HepG2 (cell line): ENCODE measurements around the gene CEP250. TPM values are rescaled to one million over a fixed set of nuclear protein-coding genes. Genes with fewer than 3 reads are reported as not detected.

ENCODE experiments used
- ATF7 ChIP-seq, 2 experiments: fragments of 450-650 bp in 1 of 2; sonication (generic) in 1 of 2; formaldehyde crosslinking in 1 of 2; IDR thresholded peaks; 2 replicates each; pipeline versions ENCODE4 v1.4.0 to v1.6.1; 2016 to 2020; ENCODE audit warnings: antibody characterized with exemption in 1 of 2, mild to moderate bottlenecking in 1 of 2, missing genetic modification reagents in 1 of 2
- BRCA1 ChIP-seq: sonication (generic); formaldehyde crosslinking; IDR thresholded peaks from 2 replicates; pipeline ENCODE4 v1.4.0; 2020; ENCODE audit warnings: missing genetic modification reagents
- MAFG ChIP-seq: sonication (generic); formaldehyde crosslinking; IDR thresholded peaks from 2 replicates; pipeline ENCODE4 v1.5.1; 2020; ENCODE audit warnings: mild to moderate bottlenecking, missing genetic modification reagents
- MTA3 ChIP-seq: sonication (generic); formaldehyde crosslinking; IDR thresholded peaks from 2 replicates; pipeline ENCODE4 v1.4.0; 2020; ENCODE audit warnings: missing genetic modification reagents
- SOX6 ChIP-seq, 2 experiments: fragments of 450-650 bp in 1 of 2; sonication (generic) in 1 of 2; formaldehyde crosslinking in 1 of 2; IDR thresholded peaks; 2 replicates each; pipeline versions ENCODE4 v1.4.0 to v1.6.1; 2017 to 2020; ENCODE audit warnings: antibody characterized with exemption in 1 of 2, mild to moderate bottlenecking in 1 of 2, missing genetic modification reagents in 1 of 2
- TGIF2 ChIP-seq: IDR thresholded peaks from 2 replicates; pipeline ENCODE4 v1.6.1; 2016; ENCODE audit warnings: control low read depth, missing compliant biosample characterization
- ZEB1 ChIP-seq: IDR thresholded peaks from 2 replicates; pipeline ENCODE4 v1.6.1; 2012; ENCODE audit warnings: mild to moderate bottlenecking, low read depth, inconsistent platforms; ENCODE audit not compliant: insufficient replicate concordance
- ZMYM3 ChIP-seq: sonication (generic); formaldehyde crosslinking; IDR thresholded peaks from 2 replicates; pipeline ENCODE4 v1.5.1; 2020; ENCODE audit warnings: mild to moderate bottlenecking, missing genetic modification reagents
- ZNF34 ChIP-seq: sonication (generic); formaldehyde crosslinking; IDR thresholded peaks from 2 replicates; pipeline ENCODE4 v1.4.0; 2020; ENCODE audit warnings: mild to moderate bottlenecking, missing genetic modification reagents, borderline replicate concordance
- ZNF530 ChIP-seq: sonication (generic); formaldehyde crosslinking; IDR thresholded peaks from 2 replicates; pipeline ENCODE4 v1.5.0; 2020; ENCODE audit warnings: low read depth, mild to moderate bottlenecking, missing genetic modification reagents
- ZNF543 ChIP-seq: sonication (generic); formaldehyde crosslinking; IDR thresholded peaks from 2 replicates; pipeline ENCODE4 v1.4.0; 2020; ENCODE audit warnings: mild to moderate bottlenecking, missing genetic modification reagents
- ZNF563 ChIP-seq: sonication (generic); formaldehyde crosslinking; IDR thresholded peaks from 2 replicates; pipeline ENCODE4 v1.8.0; 2022; ENCODE audit warnings: mild to moderate bottlenecking, moderate library complexity, missing genetic modification reagents
- ZNF570 ChIP-seq: sonication (generic); formaldehyde crosslinking; IDR thresholded peaks from 2 replicates; pipeline ENCODE4 v1.4.0; 2020; ENCODE audit warnings: mild to moderate bottlenecking, missing genetic modification reagents, borderline replicate concordance
- ZNF607 ChIP-seq: sonication (generic); formaldehyde crosslinking; IDR thresholded peaks from 2 replicates; pipeline ENCODE4 v1.5.1; 2020; ENCODE audit warnings: missing genetic modification reagents, mild to moderate bottlenecking, borderline replicate concordance
- ZNF614 ChIP-seq: IDR thresholded peaks from 2 replicates; pipeline ENCODE4 v1.6.1; 2018; ENCODE audit warnings: missing biosample characterization, missing genetic modification reagents, inconsistent platforms, borderline replicate concordance
- ZNF709 ChIP-seq: sonication (generic); formaldehyde crosslinking; IDR thresholded peaks from 2 replicates; pipeline ENCODE4 v1.5.0; 2020; ENCODE audit warnings: mild to moderate bottlenecking, missing genetic modification reagents
- polyA plus RNA-seq, 8 experiments: library from polyadenylated mRNA; depleted of rRNA in 3 of 8; stranded (reverse) in 7 of 8; unstranded in 1 of 8; fragments of >200 nt; fragmentation: Illumina TruSeq in 4 of 8; extraction: Trizol in 4 of 8; gene quantifications; 2 replicates each; pipeline versions ENCODE4 v1.2.1 to v1.2.3, GENCODE V29; 2011 to 2016; ENCODE audit warnings: low read depth in 4 of 8, missing spikeins in 1 of 8, mixed read lengths in 1 of 8; ENCODE audit not compliant: insufficient read depth in 1 of 8
- total RNA-seq, 5 experiments: library from RNA; depleted of rRNA; stranded (reverse); fragments of >200 nt; fragmentation: Illumina TruSeq; extraction: Trizol; gene quantifications; 2 replicates each; pipeline ENCODE4 v1.2.3, GENCODE V29; 2016; ENCODE audit warnings: low read depth in 1 of 5
- TF ChIP-seq, protein P1 (sequence below): sonication (generic); formaldehyde crosslinking; IDR thresholded peaks from 2 replicates; pipeline ENCODE4 v1.8.1; 2023; ENCODE audit warnings: mild to moderate bottlenecking, inconsistent platforms, moderate library complexity, missing genetic modification reagents, borderline replicate concordance
- TF ChIP-seq, protein P2 (sequence below): sonication (generic); formaldehyde crosslinking; IDR thresholded peaks from 2 replicates; pipeline ENCODE4 v1.4.0; 2020; ENCODE audit warnings: missing genetic modification reagents
- TF ChIP-seq, protein P3 (sequence below): IDR thresholded peaks from 2 replicates; pipeline ENCODE4 v1.4.0; 2020; ENCODE audit warnings: mild to moderate bottlenecking, missing genetic modification reagents
- TF ChIP-seq, protein P4 (sequence below): sonication (generic); formaldehyde crosslinking; IDR thresholded peaks from 2 replicates; pipeline ENCODE4 v1.4.0; 2020; ENCODE audit warnings: mild to moderate bottlenecking, missing genetic modification reagents

The CEP250 gene
- total and polyA plus RNA-seq, 2 of the 13 experiments (the other 11 are each of a cell fraction or from before 2014, with no cell fraction given): 28.8 to 55.3 TPM

DNA sequence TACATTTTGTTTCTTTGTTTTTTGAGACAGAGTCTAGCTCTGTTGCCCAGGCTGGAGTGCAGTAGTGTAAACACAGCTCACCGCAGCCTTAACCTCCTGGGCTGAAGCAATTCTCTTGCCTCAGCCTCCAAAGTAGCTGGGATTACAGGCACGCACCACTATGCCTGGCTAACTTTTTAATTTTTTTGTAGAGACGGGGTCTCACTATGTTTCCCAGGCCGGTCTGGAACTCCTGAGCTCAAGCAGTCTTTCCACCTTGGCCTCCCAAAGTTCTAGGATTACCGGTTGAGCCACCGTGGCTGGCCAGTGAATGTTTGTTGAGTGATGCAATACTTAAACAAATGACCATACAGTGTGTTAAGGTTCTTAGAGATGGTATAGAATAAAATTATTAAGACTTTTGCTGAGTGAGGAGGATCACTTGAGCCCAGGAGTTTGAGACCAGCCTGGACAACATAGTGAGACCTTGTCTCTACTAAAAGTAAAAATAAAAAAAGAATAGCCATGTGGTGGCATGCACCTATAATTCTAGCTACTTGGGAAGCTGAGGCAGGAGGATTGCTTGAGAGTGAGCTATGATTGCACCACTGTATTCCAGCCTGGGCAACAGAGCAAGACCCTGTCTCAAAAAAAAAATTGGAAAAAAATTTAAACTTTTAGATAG lies 13.4 kb downstream of the CEP250 start (continued):
- TF ChIP-seq, protein P1, sequence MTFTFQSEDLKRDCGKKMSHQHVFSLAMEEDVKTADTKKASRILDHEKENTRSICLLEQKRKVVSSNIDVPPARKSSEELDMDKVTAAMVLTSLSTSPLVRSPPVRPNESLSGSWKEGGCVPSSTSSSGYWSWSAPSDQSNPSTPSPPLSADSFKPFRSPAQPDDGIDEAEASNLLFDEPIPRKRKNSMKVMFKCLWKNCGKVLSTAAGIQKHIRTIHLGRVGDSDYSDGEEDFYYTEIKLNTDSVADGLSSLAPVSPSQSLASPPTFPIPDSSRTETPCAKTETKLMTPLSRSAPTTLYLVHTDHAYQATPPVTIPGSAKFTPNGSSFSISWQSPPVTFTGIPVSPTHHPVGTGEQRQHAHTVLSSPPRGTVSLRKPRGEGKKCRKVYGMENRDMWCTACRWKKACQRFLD: no peak
- TF ChIP-seq ZNF709 (CRISPR knock-in tag) (no peak), ZMYM3 (peak; percentile 85), SOX6 (IDR thresholded peaks at IDR 0.05) (no peak), SOX6 (CRISPR knock-in tag; IDR thresholded peaks at IDR 0.05) (peak; percentile 69), MTA3 (CRISPR knock-in tag) (no peak), ZNF34 (CRISPR knock-in tag) (peak; percentile 91; the same call in 1 of the 2 replicates), ZNF614 (CRISPR knock-in tag) (peak; percentile 26; the same call in 1 of the 2 replicates), ZNF530 (no peak), ZNF607 (CRISPR knock-in tag) (no peak), ATF7 (IDR thresholded peaks at IDR 0.05) (peak; percentile 86), ATF7 (CRISPR knock-in tag; IDR thresholded peaks at IDR 0.05) (peak; percentile 90), ZEB1 (peak; percentile 25), MAFG (CRISPR knock-in tag) (no peak), ZNF570 (CRISPR knock-in tag) (no peak; the same call in 1 of the 2 replicates), TGIF2 (CRISPR knock-in tag) (peak; percentile 69), ZNF543 (CRISPR knock-in tag) (peak; percentile 78; the same call in 1 of the 2 replicates), BRCA1 (CRISPR knock-in tag) (0 out of 2 replicates have a peak, but pooled peaks have one; percentile 39), ZNF563 (no peak)
- TF ChIP-seq, protein P2, sequence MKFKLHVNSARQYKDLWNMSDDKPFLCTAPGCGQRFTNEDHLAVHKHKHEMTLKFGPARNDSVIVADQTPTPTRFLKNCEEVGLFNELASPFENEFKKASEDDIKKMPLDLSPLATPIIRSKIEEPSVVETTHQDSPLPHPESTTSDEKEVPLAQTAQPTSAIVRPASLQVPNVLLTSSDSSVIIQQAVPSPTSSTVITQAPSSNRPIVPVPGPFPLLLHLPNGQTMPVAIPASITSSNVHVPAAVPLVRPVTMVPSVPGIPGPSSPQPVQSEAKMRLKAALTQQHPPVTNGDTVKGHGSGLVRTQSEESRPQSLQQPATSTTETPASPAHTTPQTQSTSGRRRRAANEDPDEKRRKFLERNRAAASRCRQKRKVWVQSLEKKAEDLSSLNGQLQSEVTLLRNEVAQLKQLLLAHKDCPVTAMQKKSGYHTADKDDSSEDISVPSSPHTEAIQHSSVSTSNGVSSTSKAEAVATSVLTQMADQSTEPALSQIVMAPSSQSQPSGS (CRISPR knock-in tag): peak; percentile 69
- TF ChIP-seq, protein P3, sequence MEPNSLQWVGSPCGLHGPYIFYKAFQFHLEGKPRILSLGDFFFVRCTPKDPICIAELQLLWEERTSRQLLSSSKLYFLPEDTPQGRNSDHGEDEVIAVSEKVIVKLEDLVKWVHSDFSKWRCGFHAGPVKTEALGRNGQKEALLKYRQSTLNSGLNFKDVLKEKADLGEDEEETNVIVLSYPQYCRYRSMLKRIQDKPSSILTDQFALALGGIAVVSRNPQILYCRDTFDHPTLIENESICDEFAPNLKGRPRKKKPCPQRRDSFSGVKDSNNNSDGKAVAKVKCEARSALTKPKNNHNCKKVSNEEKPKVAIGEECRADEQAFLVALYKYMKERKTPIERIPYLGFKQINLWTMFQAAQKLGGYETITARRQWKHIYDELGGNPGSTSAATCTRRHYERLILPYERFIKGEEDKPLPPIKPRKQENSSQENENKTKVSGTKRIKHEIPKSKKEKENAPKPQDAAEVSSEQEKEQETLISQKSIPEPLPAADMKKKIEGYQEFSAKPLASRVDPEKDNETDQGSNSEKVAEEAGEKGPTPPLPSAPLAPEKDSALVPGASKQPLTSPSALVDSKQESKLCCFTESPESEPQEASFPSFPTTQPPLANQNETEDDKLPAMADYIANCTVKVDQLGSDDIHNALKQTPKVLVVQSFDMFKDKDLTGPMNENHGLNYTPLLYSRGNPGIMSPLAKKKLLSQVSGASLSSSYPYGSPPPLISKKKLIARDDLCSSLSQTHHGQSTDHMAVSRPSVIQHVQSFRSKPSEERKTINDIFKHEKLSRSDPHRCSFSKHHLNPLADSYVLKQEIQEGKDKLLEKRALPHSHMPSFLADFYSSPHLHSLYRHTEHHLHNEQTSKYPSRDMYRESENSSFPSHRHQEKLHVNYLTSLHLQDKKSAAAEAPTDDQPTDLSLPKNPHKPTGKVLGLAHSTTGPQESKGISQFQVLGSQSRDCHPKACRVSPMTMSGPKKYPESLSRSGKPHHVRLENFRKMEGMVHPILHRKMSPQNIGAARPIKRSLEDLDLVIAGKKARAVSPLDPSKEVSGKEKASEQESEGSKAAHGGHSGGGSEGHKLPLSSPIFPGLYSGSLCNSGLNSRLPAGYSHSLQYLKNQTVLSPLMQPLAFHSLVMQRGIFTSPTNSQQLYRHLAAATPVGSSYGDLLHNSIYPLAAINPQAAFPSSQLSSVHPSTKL: peak; percentile 88
- TF ChIP-seq, protein P4, sequence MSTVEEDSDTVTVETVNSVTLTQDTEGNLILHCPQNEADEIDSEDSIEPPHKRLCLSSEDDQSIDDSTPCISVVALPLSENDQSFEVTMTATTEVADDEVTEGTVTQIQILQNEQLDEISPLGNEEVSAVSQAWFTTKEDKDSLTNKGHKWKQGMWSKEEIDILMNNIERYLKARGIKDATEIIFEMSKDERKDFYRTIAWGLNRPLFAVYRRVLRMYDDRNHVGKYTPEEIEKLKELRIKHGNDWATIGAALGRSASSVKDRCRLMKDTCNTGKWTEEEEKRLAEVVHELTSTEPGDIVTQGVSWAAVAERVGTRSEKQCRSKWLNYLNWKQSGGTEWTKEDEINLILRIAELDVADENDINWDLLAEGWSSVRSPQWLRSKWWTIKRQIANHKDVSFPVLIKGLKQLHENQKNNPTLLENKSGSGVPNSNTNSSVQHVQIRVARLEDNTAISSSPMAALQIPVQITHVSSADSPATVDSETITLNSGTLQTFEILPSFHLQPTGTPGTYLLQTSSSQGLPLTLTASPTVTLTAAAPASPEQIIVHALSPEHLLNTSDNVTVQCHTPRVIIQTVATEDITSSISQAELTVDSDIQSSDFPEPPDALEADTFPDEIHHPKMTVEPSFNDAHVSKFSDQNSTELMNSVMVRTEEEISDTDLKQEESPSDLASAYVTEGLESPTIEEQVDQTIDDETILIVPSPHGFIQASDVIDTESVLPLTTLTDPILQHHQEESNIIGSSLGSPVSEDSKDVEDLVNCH: 0 out of 2 replicates have a peak, but pooled peaks have one; percentile 49
